ENCODE data around the gene RDH11.
A peak's percentile ranks its signal among the peaks of the same experiment; 100 is the strongest.
"Not testable (repeated sequence)": the region's sequence is repeated elsewhere in the genome, so short reads cannot be mapped to it uniquely, and the experiment has no call there.

Gene RDH11

GRCh38 chr14:67695394-67695949, at the start of gene RDH11:
TSS of gene RDH11 (minus strand) at chr14:67695764. CDS start at chr14:67695703, 61 bp downstream.
- DNase-seq = peak; percentile 80 to 87

GRCh38 chr14:67744046-67744445, 48.5 kb upstream of the RDH11 start:
- no peak for DNase-seq

GRCh38 chr14:67738740-67739504, 43.4 kb upstream of the RDH11 start:
- DNase-seq = peak; percentile 8 to 15

GRCh38 chr14:67736771-67737170, 41.2 kb upstream of the RDH11 start:
- DNase-seq = no peak

- no peak for DNase-seq
Observed at GRCh38 chr14:67735336-67736147, 40.0 kb upstream of the RDH11 start.

- DNase-seq = no peak
Observed at GRCh38 chr14:67734675-67735074, 39.1 kb upstream of the RDH11 start.

- DNase-seq = no peak
Observed at GRCh38 chr14:67733616-67734015, 38.1 kb upstream of the RDH11 start.

- DNase-seq = no peak
Observed at GRCh38 chr14:67729072-67729885, 33.7 kb upstream of the RDH11 start.

GRCh38 chr14:67728258-67728657, 32.7 kb upstream of the RDH11 start:
- DNase-seq = no peak

- no peak for DNase-seq
Observed at GRCh38 chr14:67727361-67727760, 31.8 kb upstream of the RDH11 start.

GRCh38 chr14:67725171-67725570, 29.6 kb upstream of the RDH11 start:
- DNase-seq = no peak

- no peak for DNase-seq
Observed at GRCh38 chr14:67722293-67722692, 26.7 kb upstream of the RDH11 start.

- no peak for DNase-seq
Observed at GRCh38 chr14:67721875-67722274, 26.3 kb upstream of the RDH11 start.

- DNase-seq = no peak
Observed at GRCh38 chr14:67719866-67720265, 24.3 kb upstream of the RDH11 start.

- not testable (repeated sequence) for DNase-seq
Observed at GRCh38 chr14:67719385-67719784, 23.8 kb upstream of the RDH11 start.

GRCh38 chr14:67718265-67718664, 22.7 kb upstream of the RDH11 start:
- DNase-seq = no peak

GRCh38 chr14:67717048-67717447, 21.5 kb upstream of the RDH11 start:
- DNase-seq = no peak

- no peak for DNase-seq
Observed at GRCh38 chr14:67710209-67710608, 14.6 kb upstream of the RDH11 start.

- DNase-seq = not testable (repeated sequence)
Observed at GRCh38 chr14:67709796-67710195, 14.2 kb upstream of the RDH11 start.

GRCh38 chr14:67709346-67709745, 13.8 kb upstream of the RDH11 start:
- DNase-seq = not testable (repeated sequence)

- DNase-seq = no peak
Observed at GRCh38 chr14:67705211-67705610, 9.6 kb upstream of the RDH11 start.

GRCh38 chr14:67704484-67705089, 9.0 kb upstream of the RDH11 start:
- no peak for DNase-seq

Data from activated CD4-positive, alpha-beta T cell treated with anti-CD3 and anti-CD28 coated beads, Interleukin-2, amount 50 U/mL, for 48 hours (primary cell).